ENCODE results near the gene TBC1D9.

The TBC1D9 gene

DNA sequence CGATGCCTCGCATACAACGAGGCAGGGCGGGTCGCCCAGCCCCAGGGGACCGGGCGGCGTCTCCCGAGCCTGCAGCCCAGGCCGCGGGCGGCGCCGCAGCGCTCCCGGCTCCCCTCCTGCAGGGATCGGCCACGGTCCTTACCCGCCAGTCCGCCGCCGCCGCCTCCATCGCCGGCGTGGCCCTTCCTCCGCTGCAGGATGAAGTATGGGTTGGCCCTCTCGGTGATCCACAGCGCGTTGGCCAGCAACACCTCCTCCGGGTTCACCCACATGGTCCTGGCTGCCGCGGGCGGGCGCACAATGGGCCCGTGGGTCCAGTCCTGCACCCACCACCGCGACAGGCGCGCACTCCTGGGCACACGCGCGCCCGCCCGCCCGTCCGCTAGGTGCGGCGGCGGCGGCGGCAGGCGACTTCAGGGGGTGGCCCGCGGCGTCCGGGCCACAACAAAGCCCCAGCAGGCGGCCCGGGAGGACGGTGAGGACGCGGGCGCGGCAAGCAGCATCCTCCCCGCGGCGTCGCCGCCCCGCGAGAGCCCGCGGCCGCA is 339 bp downstream of the TBC1D9 start:
- Histone ChIP-seq H3K4me3 (ENCODE audit: low read depth, low read length, poor library complexity, severe bottlenecking) (peak overlapping the region; percentile 61), H3K9ac (ENCODE audit: low read length) (peak overlapping the region; percentile 31; the same call in 1 of the 2 replicates), H3K4me1 (ENCODE audit: insufficient read depth, low read length, severe bottlenecking) (peaks cover 20% of the 10 kb centered on the region), H3K79me2 (ENCODE audit: insufficient read depth, low read length) (no peaks in the 10 kb centered on the region), H3K27me3 (ENCODE audit: insufficient read depth, low read length) (no peaks in the 10 kb centered on the region), H3F3A (ENCODE audit: insufficient read depth, low read length) (peaks cover 5% of the 10 kb centered on the region; the same call in 1 of the 2 replicates), H3K9me3 (ENCODE audit: low read length) (no peaks in the 10 kb centered on the region), H3K4me2 (ENCODE audit: low read length) (peak overlapping the region; percentile 83), H3K27ac (ENCODE audit: low read depth, low read length, poor library complexity, severe bottlenecking) (no peak overlapping the region), H3K36me3 (ENCODE audit: insufficient read depth, low read length) (no peaks in the 10 kb centered on the region), H4K20me1 (ENCODE audit: insufficient read depth, low read length) (no peaks in the 10 kb centered on the region), H3K9me2 (ENCODE audit: low read depth, low read length) (no peaks in the 10 kb centered on the region), H2AFZ (ENCODE audit: low read length) (no peak overlapping the region)
- TF ChIP-seq EZH2 (IDR thresholded peaks at IDR 0.05; ENCODE audit: borderline replicate concordance, low read length): no peak
- TF ChIP-seq, protein P1, sequence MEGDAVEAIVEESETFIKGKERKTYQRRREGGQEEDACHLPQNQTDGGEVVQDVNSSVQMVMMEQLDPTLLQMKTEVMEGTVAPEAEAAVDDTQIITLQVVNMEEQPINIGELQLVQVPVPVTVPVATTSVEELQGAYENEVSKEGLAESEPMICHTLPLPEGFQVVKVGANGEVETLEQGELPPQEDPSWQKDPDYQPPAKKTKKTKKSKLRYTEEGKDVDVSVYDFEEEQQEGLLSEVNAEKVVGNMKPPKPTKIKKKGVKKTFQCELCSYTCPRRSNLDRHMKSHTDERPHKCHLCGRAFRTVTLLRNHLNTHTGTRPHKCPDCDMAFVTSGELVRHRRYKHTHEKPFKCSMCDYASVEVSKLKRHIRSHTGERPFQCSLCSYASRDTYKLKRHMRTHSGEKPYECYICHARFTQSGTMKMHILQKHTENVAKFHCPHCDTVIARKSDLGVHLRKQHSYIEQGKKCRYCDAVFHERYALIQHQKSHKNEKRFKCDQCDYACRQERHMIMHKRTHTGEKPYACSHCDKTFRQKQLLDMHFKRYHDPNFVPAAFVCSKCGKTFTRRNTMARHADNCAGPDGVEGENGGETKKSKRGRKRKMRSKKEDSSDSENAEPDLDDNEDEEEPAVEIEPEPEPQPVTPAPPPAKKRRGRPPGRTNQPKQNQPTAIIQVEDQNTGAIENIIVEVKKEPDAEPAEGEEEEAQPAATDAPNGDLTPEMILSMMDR (IDR thresholded peaks at IDR 0.05; ENCODE audit: low read length): no peak

DNA sequence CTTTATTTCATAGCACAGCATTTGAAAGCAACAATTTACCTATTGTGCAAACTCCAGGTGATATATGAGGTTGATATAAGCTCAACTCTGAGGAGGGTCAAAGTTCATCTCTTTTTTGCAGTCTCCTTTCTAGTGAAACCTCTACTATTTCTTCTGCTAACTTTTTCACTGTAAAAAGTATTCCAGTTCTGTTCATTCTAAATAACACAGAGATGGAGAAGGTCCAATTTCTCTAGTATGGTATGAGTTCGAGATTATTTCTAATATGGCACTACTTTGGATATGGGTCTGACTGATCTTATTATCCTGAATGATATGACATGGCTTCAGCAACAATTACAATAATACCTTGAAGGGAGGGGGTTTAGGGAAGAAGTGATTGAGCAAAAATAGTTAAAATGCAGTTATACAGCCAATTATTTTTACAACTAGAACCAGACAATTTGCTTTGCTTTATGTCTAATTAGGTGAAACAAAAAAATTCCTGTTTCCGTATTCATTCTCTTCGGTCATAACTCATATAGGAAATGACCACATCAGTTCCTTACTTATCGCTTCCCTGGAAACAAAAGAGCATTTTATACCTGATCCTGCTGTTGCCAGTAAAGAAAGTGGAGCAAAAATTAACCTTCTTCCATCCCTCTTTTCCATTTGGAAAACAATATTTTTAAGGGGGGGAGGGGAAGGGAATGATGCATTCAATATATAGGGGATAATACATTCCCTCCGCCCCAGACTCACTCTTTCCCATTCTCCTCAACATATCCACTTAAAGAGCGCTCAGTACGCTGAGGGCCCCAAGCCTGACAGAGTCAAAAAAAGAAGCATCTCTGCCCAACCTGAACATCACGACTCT is 1.0 kb downstream of the TBC1D9 start:
- H3K9ac ChIP-seq (ENCODE audit: low read length): no peak overlapping the region; the same call in 1 of the 2 replicates
- H3K4me1 ChIP-seq (ENCODE audit: insufficient read depth, low read length, severe bottlenecking): peaks cover 20% of the 10 kb centered on the region
- no peaks in the 10 kb centered on the region for H3K27me3 ChIP-seq (ENCODE audit: insufficient read depth, low read length)
- peaks cover 5% of the 10 kb centered on the region; the same call in 1 of the 2 replicates for H3F3A ChIP-seq (ENCODE audit: insufficient read depth, low read length)
- H3K27ac ChIP-seq (ENCODE audit: low read depth, low read length, poor library complexity, severe bottlenecking): no peak overlapping the region
- no peaks in the 10 kb centered on the region for H3K36me3 ChIP-seq (ENCODE audit: insufficient read depth, low read length)
- no peaks in the 10 kb centered on the region for H3K79me2 ChIP-seq (ENCODE audit: insufficient read depth, low read length)
- H3K9me2 ChIP-seq (ENCODE audit: low read depth, low read length): no peaks in the 10 kb centered on the region
- no peaks in the 10 kb centered on the region for H4K20me1 ChIP-seq (ENCODE audit: insufficient read depth, low read length)
- peak overlapping the region; percentile 83 for H3K4me2 ChIP-seq (ENCODE audit: low read length)
- TF ChIP-seq, protein P1 (IDR thresholded peaks at IDR 0.05; ENCODE audit: low read length): no peak
- TF ChIP-seq EZH2 (IDR thresholded peaks at IDR 0.05; ENCODE audit: borderline replicate concordance, low read length): no peak
- H3K4me3 ChIP-seq (ENCODE audit: low read depth, low read length, poor library complexity, severe bottlenecking): peak overlapping the region; percentile 61
- no peaks in the 10 kb centered on the region for H3K9me3 ChIP-seq (ENCODE audit: low read length)
- H2AFZ ChIP-seq (ENCODE audit: low read length): no peak overlapping the region

DNA sequence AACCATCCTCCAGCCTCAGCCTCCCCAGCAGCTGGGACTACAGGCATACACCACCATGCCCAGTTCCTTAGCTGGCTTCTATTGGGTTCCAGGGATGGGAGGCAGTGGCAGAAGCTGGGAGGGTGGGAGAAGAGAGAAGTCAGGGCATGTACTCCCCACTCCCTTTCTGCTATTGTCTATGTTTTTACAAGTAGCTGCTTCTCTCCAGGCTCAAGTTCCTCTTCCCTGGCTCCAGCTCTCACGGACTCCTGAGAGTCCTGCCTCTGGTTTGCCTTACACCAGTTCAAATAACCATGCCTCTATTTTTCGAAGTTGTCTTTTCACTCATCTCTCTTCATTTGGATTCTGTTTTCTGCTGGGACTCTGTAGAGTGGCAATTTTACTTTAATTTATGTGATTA is 2.9 kb downstream of the TBC1D9 start:
- TF ChIP-seq EZH2 (IDR thresholded peaks at IDR 0.05; ENCODE audit: borderline replicate concordance, low read length): no peak
- TF ChIP-seq, protein P1 (IDR thresholded peaks at IDR 0.05; ENCODE audit: low read length): no peak
- no peaks in the 10 kb centered on the region for H3K27me3 ChIP-seq (ENCODE audit: insufficient read depth, low read length)
- no peaks in the 10 kb centered on the region for H3K36me3 ChIP-seq (ENCODE audit: insufficient read depth, low read length)
- H3K9me3 ChIP-seq (ENCODE audit: low read length): no peaks in the 10 kb centered on the region
- H3K9me2 ChIP-seq (ENCODE audit: low read depth, low read length): no peaks in the 10 kb centered on the region
- no peak overlapping the region for H3K27ac ChIP-seq (ENCODE audit: low read depth, low read length, poor library complexity, severe bottlenecking)
- H3K79me2 ChIP-seq (ENCODE audit: insufficient read depth, low read length): no peaks in the 10 kb centered on the region
- no peak overlapping the region for H3K4me3 ChIP-seq (ENCODE audit: low read depth, low read length, poor library complexity, severe bottlenecking)
- H4K20me1 ChIP-seq (ENCODE audit: insufficient read depth, low read length): no peaks in the 10 kb centered on the region
- H3K4me2 ChIP-seq (ENCODE audit: low read length): no peak overlapping the region
- H3K9ac ChIP-seq (ENCODE audit: low read length): no peak overlapping the region
- peaks cover 20% of the 10 kb centered on the region for H3K4me1 ChIP-seq (ENCODE audit: insufficient read depth, low read length, severe bottlenecking)
- H3F3A ChIP-seq (ENCODE audit: insufficient read depth, low read length): peaks cover 5% of the 10 kb centered on the region; the same call in 1 of the 2 replicates
- H2AFZ ChIP-seq (ENCODE audit: low read length): no peak overlapping the region
